ENCODE results near the gene WBP2.

DNA sequence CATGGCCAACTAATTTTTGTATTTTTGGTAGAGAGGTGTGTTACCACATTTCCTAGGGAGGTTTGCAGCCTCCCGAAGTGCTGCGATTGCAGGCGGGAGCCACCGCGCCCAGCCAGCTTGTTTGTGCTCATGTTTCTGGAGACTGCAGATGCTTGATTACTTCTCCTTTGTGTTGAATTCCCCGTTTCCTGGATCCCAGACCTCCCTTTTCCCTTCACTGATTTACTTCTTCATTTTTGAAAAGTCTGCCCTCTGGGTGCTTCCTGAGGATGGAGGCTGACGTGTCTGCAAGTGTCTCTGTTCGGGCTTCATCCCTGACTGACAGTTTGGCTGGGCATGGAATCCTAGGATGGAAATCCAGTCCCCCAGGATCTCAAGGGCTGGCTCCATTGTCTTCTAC is 30.3 kb upstream of the WBP2 start:
- TF ChIP-seq, protein P1, sequence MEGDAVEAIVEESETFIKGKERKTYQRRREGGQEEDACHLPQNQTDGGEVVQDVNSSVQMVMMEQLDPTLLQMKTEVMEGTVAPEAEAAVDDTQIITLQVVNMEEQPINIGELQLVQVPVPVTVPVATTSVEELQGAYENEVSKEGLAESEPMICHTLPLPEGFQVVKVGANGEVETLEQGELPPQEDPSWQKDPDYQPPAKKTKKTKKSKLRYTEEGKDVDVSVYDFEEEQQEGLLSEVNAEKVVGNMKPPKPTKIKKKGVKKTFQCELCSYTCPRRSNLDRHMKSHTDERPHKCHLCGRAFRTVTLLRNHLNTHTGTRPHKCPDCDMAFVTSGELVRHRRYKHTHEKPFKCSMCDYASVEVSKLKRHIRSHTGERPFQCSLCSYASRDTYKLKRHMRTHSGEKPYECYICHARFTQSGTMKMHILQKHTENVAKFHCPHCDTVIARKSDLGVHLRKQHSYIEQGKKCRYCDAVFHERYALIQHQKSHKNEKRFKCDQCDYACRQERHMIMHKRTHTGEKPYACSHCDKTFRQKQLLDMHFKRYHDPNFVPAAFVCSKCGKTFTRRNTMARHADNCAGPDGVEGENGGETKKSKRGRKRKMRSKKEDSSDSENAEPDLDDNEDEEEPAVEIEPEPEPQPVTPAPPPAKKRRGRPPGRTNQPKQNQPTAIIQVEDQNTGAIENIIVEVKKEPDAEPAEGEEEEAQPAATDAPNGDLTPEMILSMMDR (IDR thresholded peaks at IDR 0.05 in 2 of 3, conservative IDR thresholded peaks at IDR 0.05 in 1 of 3; ENCODE audit: borderline replicate concordance in 1 of 3, insufficient read depth in 1 of 3, low read depth in 2 of 3, low read length in 2 of 3): no peak
- TF ChIP-seq EZH2 (IDR thresholded peaks at IDR 0.05): no peak
- no peak for TF ChIP-seq MAX (IDR thresholded peaks at IDR 0.05)
- TF ChIP-seq REST (IDR thresholded peaks at IDR 0.05; ENCODE audit: low read depth): no peak
- TF ChIP-seq, protein P2, sequence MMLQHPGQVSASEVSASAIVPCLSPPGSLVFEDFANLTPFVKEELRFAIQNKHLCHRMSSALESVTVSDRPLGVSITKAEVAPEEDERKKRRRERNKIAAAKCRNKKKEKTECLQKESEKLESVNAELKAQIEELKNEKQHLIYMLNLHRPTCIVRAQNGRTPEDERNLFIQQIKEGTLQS (IDR thresholded peaks at IDR 0.05): no peak

Data from HCT116 (cell line).